ENCODE measurements around the gene THSD4.

The THSD4 gene

DNA sequence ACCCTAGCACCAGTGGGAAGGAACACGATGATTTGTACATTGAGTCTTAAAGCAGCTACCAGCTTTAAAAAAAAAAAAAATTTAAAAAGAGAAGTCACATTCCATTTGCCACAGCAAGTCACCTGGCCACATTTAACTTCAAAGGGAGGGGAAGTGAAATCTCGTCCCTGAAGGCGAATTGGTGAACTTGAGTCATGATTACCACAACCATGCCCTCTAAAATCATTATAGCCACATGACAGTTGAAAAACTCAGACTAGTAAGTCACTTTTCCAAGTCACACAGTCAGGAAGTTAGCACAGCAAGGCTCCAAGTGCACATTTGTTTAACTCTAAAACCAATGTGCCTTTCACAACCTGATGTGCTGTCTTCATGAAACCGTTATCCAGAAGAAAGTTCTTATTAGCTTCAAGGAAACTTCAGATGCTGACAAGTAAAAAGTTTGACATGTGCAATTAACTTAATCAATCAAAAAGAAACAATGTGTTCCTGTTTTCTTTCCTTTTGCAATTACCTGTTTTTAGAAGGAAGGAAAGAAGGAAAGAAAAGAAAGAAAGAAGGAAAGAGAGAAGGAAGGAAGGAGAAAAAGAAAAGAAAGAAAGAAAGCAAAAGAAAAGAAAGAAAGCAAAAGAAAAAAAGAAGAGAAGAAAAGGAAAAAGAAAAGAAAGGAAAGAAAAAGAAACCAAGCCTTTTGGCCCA lies 8.3 kb upstream of the THSD4 start:
- no peak overlapping the region for H3K4me3 ChIP-seq (replicated peaks; ENCODE audit: low read depth, low read length)
- DNase-seq (ENCODE audit: extremely low read depth, low read depth) = no peak
- TF ChIP-seq CTCF (IDR thresholded peaks at IDR 0.05; ENCODE audit: low read depth, low read length, missing control alignments) = no peak

DNA sequence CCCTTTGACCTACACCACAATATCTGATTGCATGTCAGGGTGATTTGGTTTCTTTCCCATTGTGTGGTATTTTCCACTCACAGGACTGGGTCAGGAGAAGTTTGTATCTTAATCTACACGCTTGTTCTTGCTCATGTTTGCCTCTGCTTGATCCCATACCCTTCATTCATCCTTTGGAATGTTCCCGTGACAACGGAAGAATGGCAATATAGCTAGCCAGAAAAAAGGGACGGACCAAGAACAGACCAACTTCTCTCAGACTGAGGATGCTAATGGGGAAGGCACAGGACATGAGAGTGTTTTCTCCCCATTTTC lies 7.8 kb upstream of the THSD4 start:
- no peak for TF ChIP-seq CTCF (IDR thresholded peaks at IDR 0.05; ENCODE audit: low read depth, low read length, missing control alignments)
- DNase-seq (ENCODE audit: extremely low read depth, low read depth) = no peak
- H3K4me3 ChIP-seq (replicated peaks; ENCODE audit: low read depth, low read length) = no peak overlapping the region

DNA sequence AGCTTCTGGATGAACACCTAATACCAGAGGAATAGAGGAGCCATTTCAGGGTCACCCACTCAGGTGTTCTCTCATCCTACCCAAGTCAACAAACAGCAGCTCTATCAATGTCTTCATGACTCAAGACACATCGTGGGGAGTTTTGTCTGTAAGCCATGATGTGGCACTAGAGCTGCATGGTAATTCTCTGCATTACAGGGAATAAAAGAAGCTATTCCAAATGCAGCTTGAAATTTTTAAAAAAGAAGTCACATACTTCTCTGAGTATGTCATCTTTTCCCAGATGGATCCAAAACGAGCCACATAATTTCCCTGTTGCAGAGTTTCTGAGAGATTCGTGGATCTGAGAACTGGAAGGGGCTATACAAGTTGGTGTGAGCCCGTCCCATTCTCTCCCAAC lies 6.1 kb upstream of the THSD4 start:
- no peak for DNase-seq (ENCODE audit: extremely low read depth, low read depth)
- peak; percentile 17 for TF ChIP-seq CTCF (IDR thresholded peaks at IDR 0.05; ENCODE audit: low read depth, low read length, missing control alignments)

GRCh38 chr15:71109905-71110304 lies 5.4 kb upstream of the THSD4 start:
- DNase-seq (ENCODE audit: extremely low read depth, low read depth) = no peak
- H3K4me3 ChIP-seq (replicated peaks; ENCODE audit: low read depth, low read length) = no peak overlapping the region
- no peak for TF ChIP-seq CTCF (IDR thresholded peaks at IDR 0.05; ENCODE audit: low read depth, low read length, missing control alignments)

More for the DNA sequence above, 6.1 kb upstream of the THSD4 start:
- H3K4me3 ChIP-seq (replicated peaks; ENCODE audit: low read depth, low read length) = no peak overlapping the region

DNA sequence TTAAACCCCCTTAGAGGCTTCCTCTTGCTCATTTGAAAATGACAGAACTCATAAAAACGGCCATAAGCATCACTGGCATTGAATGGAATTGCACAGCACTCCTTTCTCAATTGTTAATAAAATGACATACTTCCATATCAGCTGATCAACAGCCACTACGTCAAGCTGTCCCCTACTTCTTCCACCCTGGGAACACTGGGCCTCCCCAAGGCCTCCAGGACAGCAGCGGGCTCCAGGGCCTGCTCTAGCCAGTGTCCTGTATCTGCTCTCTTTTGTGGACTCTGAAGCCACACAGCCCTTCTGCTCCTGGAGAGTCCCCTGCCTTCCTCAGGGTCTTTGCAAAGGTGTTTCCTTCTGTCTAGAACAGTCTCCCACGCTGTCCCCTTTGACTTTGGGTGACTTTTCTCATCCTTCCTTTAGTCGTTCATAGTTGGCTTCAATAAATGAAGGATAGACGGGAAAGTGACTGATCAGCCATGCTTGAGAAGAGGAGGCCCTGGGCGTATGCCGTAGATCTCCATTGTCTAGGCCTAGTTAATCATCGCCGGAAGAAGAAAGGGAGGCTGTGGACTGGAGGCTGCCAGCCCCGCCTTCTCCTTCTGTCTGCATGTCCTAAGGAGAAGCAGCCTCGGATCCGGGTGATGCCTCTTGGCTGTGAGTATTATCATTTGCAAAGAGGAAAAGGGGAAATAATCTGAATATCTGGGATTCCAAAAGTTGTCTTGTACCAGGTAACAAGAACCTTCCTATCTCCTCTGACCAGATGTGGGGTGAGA lies 4.7 kb upstream of the THSD4 start:
- no peak for TF ChIP-seq CTCF (IDR thresholded peaks at IDR 0.05; ENCODE audit: low read depth, low read length, missing control alignments)
- DNase-seq (ENCODE audit: extremely low read depth, low read depth) = no peak
- H3K4me3 ChIP-seq (replicated peaks; ENCODE audit: low read depth, low read length) = no peak overlapping the region

DNA sequence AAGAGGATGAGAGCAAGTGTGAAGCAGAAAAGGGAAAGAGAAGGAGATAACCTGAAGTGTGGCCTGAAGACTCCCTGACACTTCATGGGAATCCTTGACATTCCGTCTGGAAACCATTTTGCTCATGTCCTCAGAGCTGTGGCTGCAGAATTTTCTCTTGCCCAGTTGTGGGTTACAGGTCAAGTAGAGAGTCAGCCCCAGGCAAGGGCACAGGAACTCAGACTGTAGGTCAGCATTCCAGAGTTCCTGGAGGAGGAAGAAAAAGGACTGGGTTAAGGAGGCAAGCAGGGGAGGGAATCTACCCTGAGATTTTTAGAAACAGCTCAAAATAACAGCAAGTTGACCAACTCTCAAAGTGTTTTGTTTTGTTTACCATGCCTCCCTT lies 4.1 kb upstream of the THSD4 start:
- H3K4me3 ChIP-seq (replicated peaks; ENCODE audit: low read depth, low read length) = no peak overlapping the region
- DNase-seq (ENCODE audit: extremely low read depth, low read depth) = no peak
- TF ChIP-seq CTCF (IDR thresholded peaks at IDR 0.05; ENCODE audit: low read depth, low read length, missing control alignments) = no peak
